Neural crest cell (in vitro differentiated cells): Measurements from ENCODE around the gene GNG11. TPM values are rescaled to one million over a fixed set of nuclear protein-coding genes. Genes with fewer than 3 reads are reported as not detected.

Source experiments
- DNase-seq: peaks from one replicate; pipeline ENCODE4 v3.0.0; 2021; ENCODE audit warnings: low read depth, mixed read lengths, low spot score
- H3K27ac Mint-ChIP-seq: one replicate; pipeline ENCODE4 v1.8.0; 2021; ENCODE audit warnings: mild to moderate bottlenecking, mixed read lengths; ENCODE audit not compliant: unreplicated experiment
- H3K27me3 Mint-ChIP-seq: 2 replicates; pipeline ENCODE4 v1.8.0; 2021; ENCODE audit warnings: low read depth, mild to moderate bottlenecking, mixed read lengths
- H3K36me3 Mint-ChIP-seq: 2 replicates; pipeline ENCODE4 v1.8.0; 2021; ENCODE audit warnings: low read depth, mild to moderate bottlenecking, mixed read lengths
- H3K4me1 Mint-ChIP-seq: 2 replicates; pipeline ENCODE4 v1.8.0; 2021; ENCODE audit warnings: mixed read lengths
- H3K4me3 Mint-ChIP-seq: one replicate; pipeline ENCODE4 v1.8.0; 2021; ENCODE audit warnings: mild to moderate bottlenecking, mixed read lengths
- H3K9me3 Mint-ChIP-seq: 2 replicates; pipeline ENCODE4 v1.8.0; 2021; ENCODE audit warnings: mixed read lengths
- CTCF ChIP-seq: fragments of 200-600 bp; sonication (generic); conservative IDR thresholded peaks from 2 replicates; pipeline ENCODE4 v1.5.0; 2021; ENCODE audit warnings: antibody characterized with exemption, mild to moderate bottlenecking
- total RNA-seq: library from RNA; stranded (reverse); gene quantifications from 2 replicates; pipeline ENCODE4 v1.2.1, GENCODE V29; 2021

GNG11 gene
- total RNA-seq, 1 donor from 2014 or later = 8.9 TPM

- no peaks in the 10 kb centered on the region for H3K27me3 Mint-ChIP-seq
- H3K9me3 Mint-ChIP-seq = no peaks in the 10 kb centered on the region
- no peak overlapping the region for H3K27ac Mint-ChIP-seq
- no peaks in the 10 kb centered on the region for H3K36me3 Mint-ChIP-seq
- H3K4me3 Mint-ChIP-seq = no peak overlapping the region
- no peak for TF ChIP-seq CTCF
- no peak for DNase-seq
- no peaks in the 10 kb centered on the region for H3K4me1 Mint-ChIP-seq
Observed at GRCh38 chr7:93964813-93965212, 43.3 kb downstream of the GNG11 start.

GRCh38 chr7:93968911-93969620 lies 47.5 kb downstream of the GNG11 start:
- H3K4me3 Mint-ChIP-seq = no peak overlapping the region
- H3K27me3 Mint-ChIP-seq = no peaks in the 10 kb centered on the region
- H3K9me3 Mint-ChIP-seq = no peaks in the 10 kb centered on the region
- no peak overlapping the region for H3K27ac Mint-ChIP-seq
- no peaks in the 10 kb centered on the region for H3K36me3 Mint-ChIP-seq
- no peaks in the 10 kb centered on the region for H3K4me1 Mint-ChIP-seq
- DNase-seq = no peak
- no peak for TF ChIP-seq CTCF

- Mint-ChIP-seq H3K36me3 (no peaks in the 10 kb centered on the region), H3K4me1 (no peaks in the 10 kb centered on the region), H3K27ac (no peak overlapping the region)
Observed at GRCh38 chr7:93972029-93972725, 50.6 kb downstream of the GNG11 start.

GRCh38 chr7:93973134-93973533 lies 51.6 kb downstream of the GNG11 start:
- TF ChIP-seq CTCF = no peak
- Mint-ChIP-seq H3K27ac (no peak overlapping the region), H3K4me1 (no peaks in the 10 kb centered on the region), H3K36me3 (no peaks in the 10 kb centered on the region), H3K9me3 (no peaks in the 10 kb centered on the region), H3K27me3 (no peaks in the 10 kb centered on the region), H3K4me3 (no peak overlapping the region)
- DNase-seq = no peak

More at GRCh38 chr7:93972029-93972725, 50.6 kb downstream of the GNG11 start:
- H3K27me3 Mint-ChIP-seq = no peaks in the 10 kb centered on the region
- H3K4me3 Mint-ChIP-seq = no peak overlapping the region
- no peak for TF ChIP-seq CTCF
- no peak for DNase-seq
- no peaks in the 10 kb centered on the region for H3K9me3 Mint-ChIP-seq

GRCh38 chr7:93977211-93977950 lies 55.8 kb downstream of the GNG11 start:
- DNase-seq = no peak
- no peak for TF ChIP-seq CTCF
- Mint-ChIP-seq H3K27me3 (no peaks in the 10 kb centered on the region), H3K36me3 (no peaks in the 10 kb centered on the region), H3K9me3 (no peaks in the 10 kb centered on the region), H3K4me3 (no peak overlapping the region), H3K27ac (no peak overlapping the region), H3K4me1 (no peaks in the 10 kb centered on the region)

Other genes starting within 250 kb of the GNG11 start
- gene TFPI2, start 31.0 kb upstream of the GNG11 start, total RNA-seq = 0.84 and 0.86 TPM in 2 replicates
- 0.65 and 1.0 TPM in 2 replicates for gene GNGT1, start 15.2 kb upstream of the GNG11 start, total RNA-seq
- gene BET1, start 82.6 kb downstream of the GNG11 start, total RNA-seq = 17.5 and 18.8 TPM in 2 replicates